Osteoblast (primary cell): ENCODE results near the gene BLTP3A. TPM values are rescaled to one million over a fixed set of nuclear protein-coding genes. Genes with fewer than 3 reads are reported as not detected.
"Not testable (repeated sequence)": the region's sequence is repeated elsewhere in the genome, so short reads cannot be mapped to it uniquely, and the experiment has no call there.

ENCODE experiments used
- DNase-seq: peaks from one replicate; pipeline ENCODE4 v3.0.0; 2011; ENCODE audit warnings: low spot score, mixed read lengths; ENCODE audit not compliant: insufficient read length; ENCODE audit errors: missing footprints
- H2AFZ ChIP-seq: 2 replicates; pipeline ENCODE4 v1.6.0; 2011; ENCODE audit warnings: mild to moderate bottlenecking, low read length
- H3K27ac ChIP-seq: 2 replicates; pipeline ENCODE4 v1.5.1; 2011; ENCODE audit warnings: mild to moderate bottlenecking, low read depth, low read length, moderate library complexity
- H3K27me3 ChIP-seq: 2 replicates; pipeline ENCODE4 v1.6.0; 2012; ENCODE audit warnings: mild to moderate bottlenecking, control low read depth, inconsistent platforms, low read length, moderate library complexity; ENCODE audit not compliant: insufficient read depth
- H3K36me3 ChIP-seq: 2 replicates; pipeline ENCODE4 v1.5.1; 2011; ENCODE audit warnings: mild to moderate bottlenecking, low read length, control low read depth, moderate library complexity; ENCODE audit not compliant: insufficient read depth
- H3K4me1 ChIP-seq: 2 replicates; pipeline ENCODE4 v1.5.1; 2011; ENCODE audit warnings: mild to moderate bottlenecking, low read length, control low read depth, moderate library complexity; ENCODE audit not compliant: insufficient read depth
- H3K4me2 ChIP-seq: 2 replicates; pipeline ENCODE4 v1.6.0; 2011; ENCODE audit warnings: mild to moderate bottlenecking, low read length; ENCODE audit not compliant: insufficient read depth
- H3K4me3 ChIP-seq: fragments of 200-600 bp; sonication (generic); 3 replicates; pipeline ENCODE4 v1.5.1; 2012; ENCODE audit warnings: mild to moderate bottlenecking, low read length, inconsistent platforms; ENCODE audit not compliant: insufficient read depth
- H3K79me2 ChIP-seq: 2 replicates; pipeline ENCODE4 v1.6.0; 2012; ENCODE audit warnings: mild to moderate bottlenecking, low read length, control low read depth, inconsistent platforms; ENCODE audit not compliant: insufficient read depth
- H3K9me3 ChIP-seq: 2 replicates; pipeline ENCODE4 v1.5.1; 2011; ENCODE audit warnings: low read depth, low read length, control low read depth
- H4K20me1 ChIP-seq: 2 replicates; pipeline ENCODE4 v1.6.0; 2012; ENCODE audit warnings: mild to moderate bottlenecking, low read length, control low read depth; ENCODE audit not compliant: insufficient read depth
- total RNA-seq: library from RNA; depleted of rRNA; stranded (reverse); fragments of >200 nt; gene quantifications from 2 replicates; pipeline ENCODE4 v1.2.3, GENCODE V29; 2012
- TF ChIP-seq, protein P1 (sequence below): IDR thresholded peaks from 2 replicates; pipeline ENCODE4 v1.5.1; 2011; ENCODE audit warnings: mild to moderate bottlenecking, low read depth, low read length, moderate library complexity; ENCODE audit errors: extremely low read depth

BLTP3A gene
- total RNA-seq, 1 donor = 13.0 TPM

GRCh38 chr6:34757687-34758274 is 34.1 kb upstream of the BLTP3A start:
- peaks cover 10% of the 10 kb centered on the region for H3K4me1 ChIP-seq
- H3K27ac ChIP-seq = peak overlapping the region; percentile 92
- no peaks in the 10 kb centered on the region for H3K9me3 ChIP-seq
- H3K4me2 ChIP-seq = peak overlapping the region; percentile 87
- H3K36me3 ChIP-seq = peaks cover 19% of the 10 kb centered on the region
- H3K27me3 ChIP-seq = no peaks in the 10 kb centered on the region
- peak overlapping the region; percentile 97 for H2AFZ ChIP-seq
- no peak for DNase-seq
- peak overlapping the region; percentile 91 for H3K4me3 ChIP-seq
- H3K79me2 ChIP-seq = peaks cover 48% of the 10 kb centered on the region
- H4K20me1 ChIP-seq = peaks cover 3% of the 10 kb centered on the region
- TF ChIP-seq, protein P1, sequence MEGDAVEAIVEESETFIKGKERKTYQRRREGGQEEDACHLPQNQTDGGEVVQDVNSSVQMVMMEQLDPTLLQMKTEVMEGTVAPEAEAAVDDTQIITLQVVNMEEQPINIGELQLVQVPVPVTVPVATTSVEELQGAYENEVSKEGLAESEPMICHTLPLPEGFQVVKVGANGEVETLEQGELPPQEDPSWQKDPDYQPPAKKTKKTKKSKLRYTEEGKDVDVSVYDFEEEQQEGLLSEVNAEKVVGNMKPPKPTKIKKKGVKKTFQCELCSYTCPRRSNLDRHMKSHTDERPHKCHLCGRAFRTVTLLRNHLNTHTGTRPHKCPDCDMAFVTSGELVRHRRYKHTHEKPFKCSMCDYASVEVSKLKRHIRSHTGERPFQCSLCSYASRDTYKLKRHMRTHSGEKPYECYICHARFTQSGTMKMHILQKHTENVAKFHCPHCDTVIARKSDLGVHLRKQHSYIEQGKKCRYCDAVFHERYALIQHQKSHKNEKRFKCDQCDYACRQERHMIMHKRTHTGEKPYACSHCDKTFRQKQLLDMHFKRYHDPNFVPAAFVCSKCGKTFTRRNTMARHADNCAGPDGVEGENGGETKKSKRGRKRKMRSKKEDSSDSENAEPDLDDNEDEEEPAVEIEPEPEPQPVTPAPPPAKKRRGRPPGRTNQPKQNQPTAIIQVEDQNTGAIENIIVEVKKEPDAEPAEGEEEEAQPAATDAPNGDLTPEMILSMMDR = no peak

- TF ChIP-seq, protein P1 = no peak
- Histone ChIP-seq H3K27ac (no peak overlapping the region), H3K79me2 (peaks cover 54% of the 10 kb centered on the region), H3K4me1 (peaks cover 10% of the 10 kb centered on the region), H3K4me2 (no peak overlapping the region), H3K9me3 (no peaks in the 10 kb centered on the region), H3K4me3 (no peak overlapping the region), H3K36me3 (peaks cover 31% of the 10 kb centered on the region), H3K27me3 (no peaks in the 10 kb centered on the region), H2AFZ (no peak overlapping the region), H4K20me1 (peaks cover 3% of the 10 kb centered on the region)
- no peak for DNase-seq
Measured at GRCh38 chr6:34760108-34760507, 31.8 kb upstream of the BLTP3A start.

DNA sequence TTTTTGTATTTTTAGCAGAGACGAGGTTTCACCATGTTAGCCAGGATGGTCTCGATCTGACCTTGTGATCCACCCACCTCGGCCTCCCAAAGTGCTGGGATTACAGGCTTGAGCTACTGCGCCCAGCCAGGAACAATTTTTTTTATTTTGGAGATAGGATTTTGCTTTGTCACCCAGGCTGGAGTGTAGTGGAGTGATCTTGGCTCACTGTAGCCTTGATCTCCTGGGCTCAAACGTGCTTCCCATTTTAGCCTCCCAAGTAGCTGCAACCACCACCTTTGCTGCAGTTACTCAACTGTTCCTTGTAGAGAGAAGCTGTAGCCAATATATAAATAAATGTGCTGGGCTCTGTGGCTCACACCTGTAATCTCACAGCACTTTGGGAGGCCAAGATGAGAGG is 30.2 kb upstream of the BLTP3A start:
- DNase-seq, H4K20me1 ChIP-seq, H3K9me3 ChIP-seq, H2AFZ ChIP-seq, H3K27ac ChIP-seq, H3K4me1 ChIP-seq, H3K27me3 ChIP-seq, H3K4me3 ChIP-seq, H3K4me2 ChIP-seq: not testable (repeated sequence)
- Histone ChIP-seq H3K79me2 (peaks cover 59% of the 10 kb centered on the region), H3K36me3 (peaks cover 41% of the 10 kb centered on the region)

DNA sequence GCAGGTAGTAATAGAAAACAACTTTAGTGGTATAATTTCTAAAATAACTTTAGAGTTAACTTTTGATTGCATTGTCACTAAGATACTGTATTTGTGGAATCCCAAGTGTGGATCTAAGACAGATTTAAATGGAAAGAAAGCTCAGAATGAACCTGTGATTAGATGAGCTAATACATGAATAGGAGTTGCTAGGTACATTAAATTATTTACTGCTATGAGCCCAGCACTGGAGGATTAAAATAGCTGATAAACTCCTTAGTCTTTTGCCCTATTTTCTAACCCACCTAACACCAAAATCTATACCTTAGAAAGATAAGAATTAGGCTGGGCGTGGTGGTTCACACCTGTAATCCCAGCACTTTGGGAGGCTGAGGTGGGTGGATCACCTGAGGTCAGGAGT is 23.7 kb upstream of the BLTP3A start:
- no peak overlapping the region for H3K27ac ChIP-seq
- H3K4me3 ChIP-seq = no peak overlapping the region
- TF ChIP-seq, protein P1 = no peak
- H3K9me3 ChIP-seq = no peaks in the 10 kb centered on the region
- H3K79me2 ChIP-seq = peaks cover 19% of the 10 kb centered on the region
- no peaks in the 10 kb centered on the region for H3K27me3 ChIP-seq
- peaks cover 5% of the 10 kb centered on the region for H3K4me1 ChIP-seq
- no peak overlapping the region for H3K4me2 ChIP-seq
- H2AFZ ChIP-seq = no peak overlapping the region
- no peaks in the 10 kb centered on the region for H4K20me1 ChIP-seq
- H3K36me3 ChIP-seq = peaks cover 62% of the 10 kb centered on the region
- no peak for DNase-seq
